Measurements from ENCODE around the gene MKKS.
"Not testable (repeated sequence)": the region's sequence is repeated elsewhere in the genome, so short reads cannot be mapped to it uniquely, and the experiment has no call there.

Gene MKKS

DNA sequence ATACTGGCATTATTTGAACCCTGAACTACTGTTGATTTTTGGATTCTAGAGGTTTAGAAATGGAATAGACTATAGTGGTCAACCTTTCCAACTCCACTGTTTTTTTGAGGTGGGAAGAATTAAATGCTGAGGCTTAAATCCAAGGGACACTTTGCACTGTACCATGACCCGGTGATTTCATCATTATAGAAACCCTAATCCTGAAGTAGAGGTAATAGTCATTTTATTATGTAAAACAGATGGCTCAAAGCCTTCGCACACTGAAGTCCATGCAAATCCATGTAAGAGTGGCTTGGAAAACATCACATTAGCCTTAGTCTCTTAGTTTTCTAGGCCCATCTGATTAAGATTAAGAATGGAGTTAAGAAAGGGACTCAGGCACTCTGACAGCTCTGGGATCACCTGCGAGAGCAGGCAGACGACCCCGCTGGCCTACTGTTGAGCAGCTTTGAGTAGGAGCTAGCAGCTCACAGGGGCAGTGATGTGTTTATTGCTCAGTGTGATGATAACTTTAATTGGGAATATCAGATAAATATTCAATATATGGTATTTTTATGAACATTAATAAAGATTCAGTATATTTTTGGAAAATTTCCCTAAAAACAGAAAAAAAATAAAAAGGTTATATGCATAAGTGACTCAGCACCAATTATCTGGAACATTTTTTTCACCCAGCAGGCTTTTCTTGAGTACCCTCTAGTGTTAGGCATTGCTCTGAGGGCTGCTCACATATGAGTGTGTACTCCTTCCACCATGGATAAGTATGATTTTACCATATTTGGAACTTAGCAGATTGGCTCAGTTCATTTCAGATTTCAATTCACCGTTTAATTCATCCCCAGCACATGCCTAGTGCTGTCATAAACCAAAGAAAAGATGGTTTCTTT, 14.5 kb upstream of the MKKS start:
- DNase-seq (ENCODE audit: low read depth in 2 of 2), result no peak

DNA sequence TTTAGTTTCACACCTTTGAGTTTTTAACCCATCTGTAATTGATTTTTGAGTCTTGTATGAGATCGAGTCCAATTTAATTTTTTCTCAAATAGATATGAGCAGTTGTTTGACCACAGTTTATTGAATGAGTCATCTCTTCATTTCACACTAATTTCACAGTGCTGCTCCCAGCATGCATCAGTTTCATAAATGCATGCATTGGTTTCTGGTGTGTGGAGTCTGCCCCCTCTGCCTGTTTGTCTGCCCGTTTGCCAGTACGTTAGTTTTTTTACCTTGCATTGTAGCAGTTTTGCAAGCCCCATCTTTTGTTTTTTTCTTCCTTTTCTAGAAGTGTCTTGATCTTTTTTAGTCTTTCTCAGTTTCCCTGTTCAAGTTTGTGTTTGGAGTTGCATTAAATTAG, 13.0 kb upstream of the MKKS start:
- no peak for DNase-seq (ENCODE audit: low read depth in 2 of 2)

- no peak for DNase-seq (ENCODE audit: low read depth in 2 of 2)
Observed at GRCh38 chr20:10445758-10446157, 11.7 kb upstream of the MKKS start.

GRCh38 chr20:10443936-10444335, 9.9 kb upstream of the MKKS start:
- no peak for DNase-seq (ENCODE audit: low read depth in 2 of 2)

DNA sequence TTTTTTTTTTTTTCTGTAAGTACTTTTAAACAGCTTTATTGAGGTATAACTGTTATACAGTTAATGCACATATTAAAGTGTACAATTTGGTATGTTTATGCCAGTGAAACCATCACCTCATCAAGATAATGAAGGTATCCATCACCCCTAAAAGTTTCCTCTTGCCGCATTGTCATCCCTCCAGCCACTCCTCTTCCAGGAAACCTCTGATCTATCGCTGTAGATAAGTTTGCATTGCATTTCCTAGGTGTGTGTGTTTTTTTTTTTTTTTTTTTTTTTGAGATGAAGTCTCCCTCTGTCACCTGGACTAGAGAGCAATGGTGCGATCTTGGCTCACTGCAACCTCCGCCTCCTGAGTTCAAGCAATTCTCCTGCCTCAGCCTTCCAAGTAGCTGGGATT, 4.2 kb upstream of the MKKS start:
- DNase-seq (ENCODE audit: low read depth in 2 of 2), result no peak

- DNase-seq (ENCODE audit: low read depth in 2 of 2), result no peak
Observed at GRCh38 chr20:10436053-10436699, 2.2 kb upstream of the MKKS start.

DNA sequence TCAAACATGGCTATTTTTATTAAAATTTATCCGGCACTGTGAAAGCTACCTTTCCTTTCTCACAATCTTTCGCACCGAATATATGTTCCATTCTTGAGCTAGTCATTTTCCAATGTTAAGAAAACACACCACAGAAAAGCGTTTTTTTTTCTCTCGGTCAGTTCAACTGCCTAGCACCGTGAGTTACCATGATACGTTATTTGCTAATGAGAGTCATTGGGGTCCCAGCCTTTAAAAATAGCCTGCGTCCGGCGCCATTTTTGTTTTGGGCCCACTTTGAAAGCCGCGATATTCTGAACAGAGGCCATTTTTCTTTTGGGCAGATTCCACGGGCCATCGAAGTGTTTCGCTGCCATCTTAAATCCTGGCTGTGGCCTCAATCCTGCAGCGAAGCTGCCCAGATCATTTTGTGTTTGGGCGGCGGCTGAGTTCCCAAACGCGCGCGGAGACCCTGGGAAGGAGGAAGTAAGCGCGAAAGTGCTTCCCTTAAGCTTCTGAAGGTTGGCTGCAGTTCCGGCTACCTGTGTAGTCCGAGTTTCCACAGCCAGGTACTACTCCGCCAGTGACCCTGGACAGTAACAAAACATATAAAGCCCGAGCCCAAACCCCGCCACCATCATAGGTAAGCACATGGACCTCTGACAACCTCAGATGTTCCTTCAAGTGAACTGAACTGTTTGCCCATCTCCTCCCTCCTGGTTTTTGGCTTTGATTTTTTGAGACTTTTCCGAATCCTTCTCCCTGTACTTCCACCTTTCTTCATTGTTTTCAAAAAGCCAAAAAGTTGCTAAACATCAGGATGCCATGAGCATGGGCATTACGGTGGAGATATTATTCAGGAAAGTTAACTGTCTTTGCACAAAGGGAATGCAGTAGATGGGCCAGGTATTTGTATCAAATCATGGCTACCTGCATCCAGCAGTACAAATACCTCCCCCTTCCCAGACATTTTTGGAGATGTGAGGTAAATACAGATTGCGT, 1.1 kb upstream of the MKKS start, which contains the start of gene SLX4IP:
SLX4IP (plus strand) TSS at position 474 of the 981 bp plus-strand sequence. CDS start 22,900 bp downstream, outside the sequence.
- DNase-seq (ENCODE audit: low read depth in 2 of 2), result peak; percentile 69 to 73

GRCh38 chr20:10434467-10434831, 427 bp upstream of the MKKS start:
- DNase-seq (ENCODE audit: low read depth in 2 of 2), result peak; percentile 59 to 69

- DNase-seq (ENCODE audit: low read depth in 2 of 2), result no peak
Observed at GRCh38 chr20:10433014-10433622, 904 bp downstream of the MKKS start.

- DNase-seq (ENCODE audit: low read depth in 2 of 2), result no peak
Observed at GRCh38 chr20:10432079-10432478, 1.9 kb downstream of the MKKS start.

DNA sequence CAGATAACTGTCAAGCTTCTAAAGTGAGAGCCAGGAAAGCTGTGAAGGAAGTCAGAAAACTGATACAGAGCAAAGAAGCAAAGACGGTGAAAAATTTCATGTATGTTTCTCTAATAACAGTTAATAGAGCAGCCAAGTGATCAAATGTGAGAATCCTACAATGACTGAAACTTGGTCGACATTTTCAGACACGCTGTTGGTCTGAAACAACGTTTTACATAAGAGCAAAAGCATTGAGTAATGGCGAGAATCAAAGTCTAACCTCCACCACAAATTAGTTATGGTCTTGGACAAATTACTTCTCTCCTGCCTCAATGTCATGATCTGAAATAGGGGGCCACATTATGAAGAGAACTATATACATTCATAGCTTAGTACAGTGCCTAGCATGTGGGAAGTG, 3.3 kb downstream of the MKKS start:
- no peak for DNase-seq (ENCODE audit: low read depth in 2 of 2)

GRCh38 chr20:10430000-10430466, 4.0 kb downstream of the MKKS start:
- DNase-seq (ENCODE audit: low read depth in 2 of 2), result no peak

- no peak for DNase-seq (ENCODE audit: low read depth in 2 of 2)
Observed at GRCh38 chr20:10429443-10429981, 4.5 kb downstream of the MKKS start.

DNA sequence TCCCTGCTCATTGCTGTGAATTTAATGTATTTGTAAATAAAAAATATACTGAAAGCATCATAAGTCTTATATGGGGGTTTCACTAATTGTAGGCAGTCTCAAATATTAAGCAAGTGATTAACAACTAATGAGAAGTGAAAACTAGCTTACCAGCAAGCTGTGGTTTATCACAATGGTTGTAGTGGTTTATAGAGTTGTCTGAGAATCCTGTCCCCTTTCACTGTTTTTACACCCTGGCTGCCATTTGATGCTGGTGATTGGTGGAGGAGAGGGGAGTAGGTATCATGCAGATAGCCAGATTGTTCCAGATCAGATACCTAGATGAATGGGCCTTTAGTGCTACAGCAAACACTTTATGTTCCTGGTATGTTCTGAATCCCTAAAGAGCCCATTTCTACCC, 6.0 kb downstream of the MKKS start:
- DNase-seq (ENCODE audit: low read depth in 2 of 2), result no peak

- no peak for DNase-seq (ENCODE audit: low read depth in 2 of 2)
Observed at GRCh38 chr20:10427060-10427692, 6.8 kb downstream of the MKKS start.

DNA sequence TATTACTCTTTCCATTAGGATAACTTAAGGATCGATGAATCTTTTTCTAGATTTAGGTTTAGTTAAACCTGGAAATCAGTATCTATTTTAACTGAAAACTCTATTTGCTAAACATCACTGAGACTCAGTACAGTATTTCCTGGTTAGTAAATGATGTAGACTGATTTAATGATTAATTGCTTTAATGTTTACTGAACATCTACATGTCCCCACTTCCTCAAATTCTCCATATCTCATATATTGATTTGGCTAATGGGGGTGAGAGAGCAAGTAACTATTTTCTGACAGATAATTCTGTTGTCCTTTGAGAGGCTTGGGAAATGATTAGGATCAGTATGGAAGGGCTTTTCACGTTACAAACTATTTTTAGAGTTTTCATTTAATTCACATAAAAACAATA, 10.3 kb downstream of the MKKS start:
- DNase-seq (ENCODE audit: low read depth in 2 of 2), result no peak

- no peak for DNase-seq (ENCODE audit: low read depth in 2 of 2)
Observed at GRCh38 chr20:10419550-10420133, 14.4 kb downstream of the MKKS start.

- DNase-seq (ENCODE audit: low read depth in 2 of 2), result not testable (repeated sequence)
Observed at GRCh38 chr20:10417218-10417617, 16.8 kb downstream of the MKKS start.

DNA sequence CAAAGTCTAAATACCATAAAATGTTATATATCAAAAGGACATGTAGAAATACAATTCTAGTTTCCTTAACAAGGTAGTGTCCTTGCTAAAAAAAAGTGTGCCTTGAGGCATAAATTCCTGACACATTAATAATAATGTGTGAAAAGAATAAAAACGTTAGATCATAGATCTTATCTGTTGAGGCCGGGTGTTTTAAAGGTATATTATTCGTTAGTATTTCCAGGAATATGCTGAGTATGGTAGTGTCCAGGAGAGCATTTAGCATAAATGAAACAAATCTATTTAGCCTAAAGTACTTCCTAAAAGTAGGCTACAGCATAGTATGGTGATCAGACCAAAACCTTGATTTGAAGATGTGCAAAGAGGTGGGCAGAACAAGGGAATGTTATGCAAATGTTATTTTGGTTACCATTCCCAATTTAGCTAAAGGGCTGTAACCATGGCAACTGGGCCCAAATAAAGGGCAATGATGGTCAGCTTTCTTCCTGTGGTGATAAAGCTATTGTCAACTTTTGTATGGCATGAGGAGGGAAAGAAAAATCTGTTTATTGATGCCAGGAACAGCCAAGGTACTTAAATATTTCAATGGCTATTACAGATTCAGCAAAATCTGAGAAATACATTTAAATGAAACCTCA, 18.9 kb downstream of the MKKS start:
- DNase-seq (ENCODE audit: low read depth in 2 of 2), result no peak

All from stimulated activated CD4-positive, alpha-beta T cell treated with anti-CD3 and anti-CD28 coated beads, Interleukin-15, amount 100 ng/mL, for 48 hours (primary cell).